ENCODE results near the gene NDEL1. TPM values are rescaled to one million over a fixed set of nuclear protein-coding genes. Genes with fewer than 3 reads are reported as not detected.

Gene NDEL1
- total RNA-seq, 1 donor from 2014 or later, result 38.0 TPM

GRCh38 chr17:8477715-8478441 lies 42.2 kb downstream of the NDEL1 start:
- no peak for DNase-seq (ENCODE audit: low read depth)

DNA sequence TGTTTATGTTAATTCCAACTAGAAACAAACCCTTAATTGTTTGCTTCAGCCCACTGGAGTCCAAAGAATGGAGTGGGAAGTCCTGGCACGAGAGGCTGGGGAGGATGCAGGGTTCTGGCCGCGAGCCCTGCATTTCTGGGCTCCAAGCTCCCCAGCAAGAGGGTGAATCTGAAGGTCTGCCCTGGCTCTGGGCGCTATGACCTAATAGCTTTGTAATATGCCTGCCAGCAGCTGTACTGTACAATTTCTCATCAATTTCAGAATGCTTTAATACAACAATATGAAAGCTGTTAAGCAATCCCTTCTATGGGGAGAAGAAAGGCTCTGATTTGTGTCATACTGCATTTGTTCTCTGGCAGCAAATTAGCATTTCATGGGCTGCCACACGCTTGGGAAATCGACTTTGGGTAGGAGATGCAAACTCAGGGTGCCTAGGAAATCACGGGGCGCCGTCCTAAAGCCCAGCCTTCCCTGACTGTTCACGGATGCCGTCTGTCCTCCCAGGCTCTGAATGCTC lies 43.8 kb downstream of the NDEL1 start:
- DNase-seq (ENCODE audit: low read depth), result no peak

- DNase-seq (ENCODE audit: low read depth), result no peak
Observed at GRCh38 chr17:8480011-8480976, 44.6 kb downstream of the NDEL1 start.

DNA sequence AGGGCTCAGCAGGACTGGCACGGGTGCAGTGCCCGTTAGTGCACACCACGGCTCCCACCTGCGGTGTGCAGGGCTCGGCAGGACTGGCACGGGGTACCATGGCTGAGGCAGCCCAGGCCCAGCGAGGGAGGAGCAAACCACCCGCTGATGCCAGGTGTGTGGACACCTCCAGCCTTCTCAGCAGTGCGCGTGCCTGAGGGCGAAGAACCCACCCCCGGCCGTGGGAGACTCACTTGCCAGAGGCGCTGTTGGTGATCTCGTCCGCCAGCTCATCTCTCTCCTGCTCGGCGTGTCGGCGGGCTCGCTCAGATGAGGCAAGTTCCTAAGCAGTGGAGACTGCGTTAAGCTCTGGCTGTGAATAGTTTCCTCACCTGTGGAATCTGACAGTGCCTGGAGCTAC lies 45.4 kb downstream of the NDEL1 start:
- no peak for DNase-seq (ENCODE audit: low read depth)

DNA sequence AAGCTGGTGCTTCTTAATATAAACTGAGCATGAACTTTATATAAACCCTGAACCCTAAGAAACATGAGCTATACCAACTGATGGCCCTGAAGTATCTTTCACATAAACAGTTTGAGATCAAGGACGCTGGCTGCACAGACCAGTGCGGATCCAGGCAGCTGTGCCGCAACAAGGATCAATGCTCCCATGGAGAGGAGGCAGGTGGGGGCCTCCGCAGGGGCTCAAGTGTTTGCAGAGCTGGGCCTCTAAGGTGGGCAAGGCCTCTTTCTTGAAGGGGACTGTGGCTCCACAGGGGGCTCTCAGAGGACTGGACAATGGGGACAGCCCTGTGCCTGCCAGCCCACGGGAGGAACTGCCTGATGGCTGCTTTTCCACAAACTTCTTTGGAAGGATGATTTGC lies 46.0 kb downstream of the NDEL1 start:
- no peak for DNase-seq (ENCODE audit: low read depth)

GRCh38 chr17:8482546-8482945 lies 46.9 kb downstream of the NDEL1 start:
- no peak for DNase-seq (ENCODE audit: low read depth)

DNA sequence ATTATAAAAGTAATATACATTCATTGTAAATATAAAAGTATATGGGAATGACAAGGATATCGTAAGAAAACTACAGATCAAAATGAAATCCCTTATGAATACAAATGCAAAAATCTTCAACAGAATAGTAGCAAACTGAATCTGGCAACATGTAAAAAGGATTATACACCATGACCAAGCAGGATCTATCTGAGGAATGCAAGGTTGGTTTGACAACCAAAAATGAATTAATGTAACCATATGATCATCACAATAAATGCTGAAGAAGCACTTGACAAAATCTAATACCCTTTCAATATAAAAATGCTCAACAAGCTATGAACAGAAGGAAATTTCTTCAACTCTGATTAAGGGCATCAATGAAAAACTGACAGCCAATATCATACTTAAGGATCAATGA lies 48.8 kb downstream of the NDEL1 start:
- DNase-seq (ENCODE audit: low read depth), result no peak

- no peak for DNase-seq (ENCODE audit: low read depth)
Observed at GRCh38 chr17:8485491-8485890, 49.8 kb downstream of the NDEL1 start.

DNA sequence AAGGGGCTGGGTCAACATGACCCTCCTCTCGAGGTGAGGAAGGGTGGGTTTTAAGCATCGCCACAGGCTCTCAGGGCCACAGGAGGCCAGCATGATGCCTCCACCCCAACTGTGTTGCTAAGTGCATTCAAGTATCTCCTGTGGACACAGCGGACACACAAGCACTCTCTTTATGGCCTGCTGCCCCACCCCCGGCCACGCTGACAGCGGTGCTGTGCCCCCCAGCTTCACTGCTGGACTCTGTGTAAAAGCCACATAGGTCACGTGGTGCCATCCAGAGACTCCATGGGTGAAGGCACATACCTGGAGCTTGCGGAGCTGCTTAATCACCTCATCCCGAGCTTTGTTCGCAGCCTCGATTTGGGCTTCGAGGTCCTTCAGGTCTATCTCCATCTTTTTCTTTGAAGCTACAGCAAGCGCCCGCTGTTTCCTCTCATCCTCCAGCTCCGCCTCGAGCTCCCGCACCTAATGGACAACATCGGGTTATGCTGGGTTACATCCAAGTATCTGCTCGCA lies 51.5 kb downstream of the NDEL1 start:
- no peak for DNase-seq (ENCODE audit: low read depth)

GRCh38 chr17:8487743-8488142 lies 52.1 kb downstream of the NDEL1 start:
- no peak for DNase-seq (ENCODE audit: low read depth)

- DNase-seq (ENCODE audit: low read depth), result no peak
Observed at GRCh38 chr17:8488491-8488890, 52.8 kb downstream of the NDEL1 start.

DNA sequence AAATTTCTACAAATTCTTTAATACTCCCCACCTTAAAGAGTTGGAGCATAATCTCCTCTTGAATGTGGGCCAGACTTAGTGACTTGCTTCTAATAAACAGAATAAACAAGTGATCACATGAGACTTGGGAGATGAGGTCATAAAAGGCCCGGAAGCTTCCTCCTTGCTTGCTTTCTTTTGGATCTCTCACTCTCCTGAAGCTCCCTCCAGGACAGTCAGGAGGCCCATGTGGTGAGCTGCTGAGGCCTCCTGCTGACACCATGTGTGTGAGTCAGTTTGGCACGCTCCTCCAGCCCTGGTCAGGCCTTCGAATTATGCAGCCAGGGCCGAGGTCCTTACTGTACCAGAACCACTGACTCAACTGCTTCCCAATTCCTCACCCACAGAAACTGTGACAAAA lies 53.2 kb downstream of the NDEL1 start:
- DNase-seq (ENCODE audit: low read depth), result peak; percentile 80

- no peak for DNase-seq (ENCODE audit: low read depth)
Observed at GRCh38 chr17:8489841-8490240, 54.2 kb downstream of the NDEL1 start.

DNA sequence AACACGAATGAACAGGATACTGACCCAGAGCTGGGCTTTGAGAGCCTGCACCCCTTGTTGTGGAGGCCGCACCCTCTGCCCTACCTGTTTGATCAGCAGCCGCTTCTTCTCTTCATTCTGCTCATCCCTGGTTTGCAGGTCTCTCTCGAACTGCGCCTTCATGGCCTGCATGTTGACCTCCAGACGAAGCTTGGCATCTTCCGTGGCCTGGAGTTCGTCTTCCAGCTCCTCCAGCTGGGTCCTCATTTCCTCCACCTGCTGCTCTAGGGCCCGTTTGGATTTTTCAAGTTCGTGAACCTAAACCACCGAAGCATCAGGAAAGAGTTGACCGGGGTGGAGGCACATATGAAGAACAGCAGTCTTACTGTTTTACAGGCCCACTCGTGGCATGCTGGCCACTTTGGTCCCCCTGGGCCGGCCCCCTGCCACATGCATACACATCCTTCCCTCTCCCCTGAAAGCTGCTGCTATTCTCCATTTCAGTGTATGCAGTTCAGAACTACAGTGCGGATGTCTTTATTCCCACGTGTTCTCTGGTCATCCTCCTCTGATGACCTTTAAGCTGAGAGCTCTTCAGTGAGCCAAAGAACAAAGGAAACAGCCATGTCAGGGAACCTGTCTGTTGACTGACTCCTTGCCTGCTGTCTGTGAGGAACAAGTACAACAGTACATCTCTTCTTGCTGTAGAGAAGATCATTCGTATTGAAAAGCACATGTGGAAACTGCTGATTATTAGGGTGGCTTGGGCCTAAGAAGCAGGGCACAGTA lies 54.8 kb downstream of the NDEL1 start:
- DNase-seq (ENCODE audit: low read depth), result no peak

GRCh38 chr17:8492121-8492520 lies 56.4 kb downstream of the NDEL1 start:
- no peak for DNase-seq (ENCODE audit: low read depth)

- no peak for DNase-seq (ENCODE audit: low read depth)
Observed at GRCh38 chr17:8494021-8494420, 58.3 kb downstream of the NDEL1 start.

DNA sequence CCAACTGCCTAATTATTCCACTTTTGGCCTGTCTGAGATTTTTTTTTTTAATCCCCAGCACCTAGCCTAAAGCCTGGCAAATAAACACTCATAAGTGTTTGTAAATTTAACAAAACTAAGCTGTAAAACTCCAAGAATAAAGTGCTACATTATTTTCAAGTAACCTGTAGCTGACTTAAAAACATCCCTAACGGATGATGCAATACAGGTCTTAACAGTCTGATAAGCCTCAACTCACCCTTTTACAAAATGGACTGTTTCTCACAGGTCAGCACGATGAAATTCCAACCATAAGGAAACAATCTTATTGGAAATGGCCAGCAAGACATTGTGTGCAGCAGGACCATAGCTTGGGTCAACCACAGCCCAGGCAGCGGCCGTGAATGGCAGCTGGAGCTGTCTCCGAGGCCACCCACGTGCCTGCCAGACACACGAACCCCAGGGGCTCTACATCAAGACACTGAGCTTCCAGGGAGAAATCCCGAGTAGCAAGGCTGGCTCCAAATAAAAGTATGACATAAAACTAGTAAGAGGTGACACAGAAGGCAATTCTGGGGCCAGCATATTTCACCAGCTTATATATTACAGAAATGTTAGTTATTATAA lies 58.9 kb downstream of the NDEL1 start:
- no peak for DNase-seq (ENCODE audit: low read depth)

GRCh38 chr17:8496081-8496480 lies 60.4 kb downstream of the NDEL1 start:
- no peak for DNase-seq (ENCODE audit: low read depth)

DNA sequence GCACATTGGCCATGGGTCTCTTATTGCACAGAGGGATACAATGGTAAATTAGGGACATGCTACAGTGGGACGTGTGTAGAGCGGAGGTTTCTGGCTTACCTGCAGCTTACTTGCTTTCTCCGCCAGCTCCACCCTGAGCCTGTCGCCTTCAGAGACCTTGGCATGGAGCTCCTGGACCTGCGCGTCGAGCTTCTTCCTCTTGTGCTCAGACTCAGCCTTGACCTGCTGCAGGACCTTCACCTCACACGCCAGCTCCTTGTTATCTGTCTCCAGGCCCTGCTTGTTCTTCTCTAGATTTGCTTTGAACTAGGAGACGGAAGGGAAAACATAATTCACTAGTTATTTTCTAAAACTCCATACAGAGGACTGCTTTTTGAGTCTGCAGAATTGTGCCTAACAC lies 63.5 kb downstream of the NDEL1 start:
- DNase-seq (ENCODE audit: low read depth), result no peak

- DNase-seq (ENCODE audit: low read depth), result no peak
Observed at GRCh38 chr17:8499614-8500013, 63.9 kb downstream of the NDEL1 start.

GRCh38 chr17:8500609-8501008 lies 64.9 kb downstream of the NDEL1 start:
- DNase-seq (ENCODE audit: low read depth), result no peak
